IPS-18c (cell line): Measurements from ENCODE around the gene NPIPA1.
"Not testable (repeated sequence)": the region's sequence is repeated elsewhere in the genome, so short reads cannot be mapped to it uniquely, and the experiment has no call there.

Experiments
- H3K4me3 ChIP-seq: 2 replicates; pipeline ENCODE4 v1.7.0; 2013; ENCODE audit warnings: low read depth, mild to moderate bottlenecking, low read length, moderate library complexity; ENCODE audit not compliant: insufficient read depth
- H3K9me3 ChIP-seq: one replicate; pipeline ENCODE4 v1.6.1; 2013; ENCODE audit warnings: mild to moderate bottlenecking, low read length, moderate library complexity; ENCODE audit not compliant: control insufficient read depth, insufficient read depth

NPIPA1 gene

DNA sequence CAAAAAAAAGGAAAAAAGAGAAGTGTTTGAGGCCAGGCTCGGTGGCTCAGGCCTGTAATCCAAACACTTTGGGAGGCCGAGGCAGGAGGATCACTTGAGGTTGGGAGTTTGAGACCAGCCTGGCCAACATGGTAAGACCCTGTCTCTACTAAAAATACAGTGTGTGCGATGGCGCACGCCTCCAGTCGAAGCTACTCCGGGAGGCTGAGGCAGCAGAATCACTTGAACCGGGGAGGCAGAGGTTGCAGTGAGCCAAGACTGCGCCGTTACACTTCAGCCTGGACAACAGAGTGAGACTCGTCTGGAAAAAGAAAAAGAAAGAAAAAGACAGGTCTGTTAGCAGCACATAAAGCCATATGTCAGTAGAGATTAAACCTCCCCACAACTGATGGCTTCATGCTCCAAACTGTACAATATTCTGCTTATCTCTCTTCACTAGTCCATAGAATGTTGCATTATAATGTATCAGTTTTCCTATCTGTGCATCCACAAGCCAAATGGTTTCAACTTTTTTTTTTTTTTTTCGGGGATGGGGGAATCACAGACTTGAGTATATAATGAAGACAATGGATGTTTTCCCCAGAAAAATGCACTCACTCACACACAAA lies 34.5 kb downstream of the NPIPA1 start:
- H3K4me3 ChIP-seq, H3K9me3 ChIP-seq: not testable (repeated sequence)

DNA sequence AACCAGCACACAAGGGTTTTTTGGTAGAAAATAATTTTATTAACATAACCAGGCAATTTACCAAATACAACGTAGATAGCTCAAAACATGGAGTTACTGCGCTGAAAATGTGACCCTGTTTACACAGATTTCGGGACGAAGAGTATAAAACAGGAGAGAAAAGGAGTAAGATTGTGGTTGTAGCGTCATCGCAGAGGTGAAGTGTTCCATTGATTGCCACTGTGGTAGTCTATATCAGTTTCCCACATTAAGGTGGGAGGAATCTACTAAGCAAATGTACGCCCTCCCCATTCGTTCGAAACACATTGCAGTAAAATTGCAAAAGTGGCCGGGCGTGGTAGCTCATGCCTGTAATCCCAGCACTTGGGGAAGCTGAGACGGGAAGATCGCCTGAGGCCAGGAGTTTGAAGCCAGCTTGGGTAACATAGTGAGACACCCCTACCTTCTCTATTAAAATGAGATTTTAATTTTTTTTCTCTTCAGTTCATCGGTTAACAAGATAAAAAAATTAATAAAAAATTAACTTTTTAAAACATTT lies 36.6 kb downstream of the NPIPA1 start:
- H3K9me3 ChIP-seq: not testable (repeated sequence)
- peak overlapping the region; percentile 100; the same call in 1 of the 2 replicates for H3K4me3 ChIP-seq

DNA sequence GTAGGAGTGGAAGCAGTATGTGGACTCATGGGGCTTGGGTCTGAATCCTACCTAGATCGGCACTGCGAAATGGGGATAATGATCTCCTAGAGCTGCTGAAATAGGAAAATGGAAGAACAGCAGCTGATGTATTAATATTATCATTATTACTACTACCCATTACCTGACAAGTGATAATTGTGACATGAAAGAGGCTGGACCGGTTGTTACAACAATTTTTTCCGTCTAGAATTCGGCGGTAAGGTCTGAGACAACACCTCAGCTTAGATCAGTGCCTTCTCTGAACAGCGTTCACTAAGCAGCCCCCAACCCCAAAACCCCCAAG lies 37.0 kb downstream of the NPIPA1 start:
- H3K9me3 ChIP-seq: not testable (repeated sequence)
- H3K4me3 ChIP-seq: peak overlapping the region; percentile 100; the same call in 1 of the 2 replicates

- H3K9me3 ChIP-seq: not testable (repeated sequence)
- peak within 1 kb of the TSS; percentile 100 for H3K4me3 ChIP-seq
Observed at GRCh38 chr16:14974656-14975417, 37.6 kb downstream of the NPIPA1 start, which contains the start of gene PDXDC1. PDXDC1 (plus strand) TSS chr16:14975026; CDS start chr16:14975200, 174 bp downstream.

GRCh38 chr16:14975418-14976194 lies 38.4 kb downstream of the NPIPA1 start:
- H3K4me3 ChIP-seq: peak overlapping the region; percentile 100
- not testable (repeated sequence) for H3K9me3 ChIP-seq

- H3K4me3 ChIP-seq: not testable (repeated sequence)
Observed at GRCh38 chr16:14976971-14977736, 39.9 kb downstream of the NPIPA1 start.

GRCh38 chr16:14978281-14978680 lies 41.0 kb downstream of the NPIPA1 start:
- H3K4me3 ChIP-seq, H3K9me3 ChIP-seq: not testable (repeated sequence)

More at GRCh38 chr16:14976971-14977736, 39.9 kb downstream of the NPIPA1 start:
- H3K9me3 ChIP-seq: not testable (repeated sequence)

- H3K4me3 ChIP-seq, H3K9me3 ChIP-seq: not testable (repeated sequence)
Observed at GRCh38 chr16:14978908-14979307, 41.7 kb downstream of the NPIPA1 start.

GRCh38 chr16:14981234-14981633 lies 44.0 kb downstream of the NPIPA1 start:
- not testable (repeated sequence) for H3K4me3 ChIP-seq, H3K9me3 ChIP-seq

DNA sequence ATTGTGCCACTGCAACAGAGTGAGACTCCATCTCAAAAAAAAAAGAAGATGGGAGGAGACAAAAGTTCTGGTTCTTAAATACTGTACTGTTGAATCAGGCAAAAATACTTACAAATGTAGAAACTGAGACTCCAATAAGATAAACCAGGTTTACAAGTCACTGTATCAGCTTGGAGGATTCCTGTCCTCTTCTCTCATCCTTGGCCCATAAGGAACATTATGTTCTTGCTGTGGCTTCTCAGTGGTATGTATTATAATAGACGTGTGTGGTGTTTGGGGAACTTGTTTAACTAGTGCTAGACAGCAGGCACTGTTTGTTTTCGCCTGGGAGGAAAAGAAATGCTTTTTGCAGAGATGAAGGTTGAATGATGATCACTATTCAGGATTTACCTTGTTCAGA lies 45.3 kb downstream of the NPIPA1 start:
- not testable (repeated sequence) for H3K4me3 ChIP-seq, H3K9me3 ChIP-seq

- not testable (repeated sequence) for H3K9me3 ChIP-seq, H3K4me3 ChIP-seq
Observed at GRCh38 chr16:14988092-14988491, 50.8 kb downstream of the NPIPA1 start.

GRCh38 chr16:14988661-14989191 lies 51.5 kb downstream of the NPIPA1 start:
- not testable (repeated sequence) for H3K4me3 ChIP-seq, H3K9me3 ChIP-seq

GRCh38 chr16:14989291-14990281 lies 52.3 kb downstream of the NPIPA1 start:
- not testable (repeated sequence) for H3K9me3 ChIP-seq, H3K4me3 ChIP-seq

DNA sequence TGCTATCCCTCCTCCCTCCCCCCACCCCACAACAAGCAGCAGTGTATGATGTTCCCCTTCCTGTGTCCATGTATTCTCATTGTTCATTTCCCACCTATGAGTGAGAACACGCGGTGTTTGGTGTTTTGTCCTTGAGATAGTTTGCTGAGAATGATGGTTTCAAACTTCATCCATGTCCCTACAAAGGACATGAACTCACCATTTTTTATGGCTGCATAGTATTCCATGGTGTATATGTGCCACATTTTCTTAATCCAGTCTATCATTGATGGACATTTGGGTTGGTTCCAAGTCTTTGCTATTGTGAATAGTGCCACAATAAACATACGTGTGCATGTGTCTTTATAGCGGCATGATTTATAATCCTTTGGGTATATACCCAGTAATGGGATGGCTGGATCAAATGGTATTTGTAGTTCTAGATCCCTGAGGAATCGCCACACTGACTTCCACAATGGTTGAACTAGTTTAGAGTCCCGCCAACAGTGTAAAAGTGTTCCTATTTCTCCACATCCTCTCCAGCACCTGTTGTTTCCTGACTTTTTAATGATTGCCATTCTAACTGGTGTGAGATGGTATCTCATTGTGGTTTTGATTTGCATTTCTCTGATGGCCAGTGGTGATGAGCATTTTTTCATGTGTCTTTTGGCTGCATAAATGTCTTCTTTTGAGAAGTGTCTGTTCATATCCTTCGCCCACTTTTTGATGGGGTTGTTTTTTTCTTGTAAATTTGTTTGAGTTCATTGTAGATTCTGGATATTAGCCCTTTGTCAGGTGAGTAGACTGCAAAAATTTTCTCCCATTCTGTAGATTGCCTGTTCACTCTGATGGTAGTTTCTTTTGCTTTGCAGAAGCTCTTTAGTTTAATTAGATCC lies 56.3 kb downstream of the NPIPA1 start:
- H3K9me3 ChIP-seq, H3K4me3 ChIP-seq: not testable (repeated sequence)

- not testable (repeated sequence) for H3K4me3 ChIP-seq, H3K9me3 ChIP-seq
Observed at GRCh38 chr16:14996702-14997101, 59.5 kb downstream of the NPIPA1 start.
